ENCODE data around the gene FRMD4A. TPM values are rescaled to one million over a fixed set of nuclear protein-coding genes. Genes with fewer than 3 reads are reported as not detected.

The FRMD4A gene
- polyA plus RNA-seq, 1 of the 3 experiments (the other 2 are of a cell fraction), result 37.7 TPM

DNA sequence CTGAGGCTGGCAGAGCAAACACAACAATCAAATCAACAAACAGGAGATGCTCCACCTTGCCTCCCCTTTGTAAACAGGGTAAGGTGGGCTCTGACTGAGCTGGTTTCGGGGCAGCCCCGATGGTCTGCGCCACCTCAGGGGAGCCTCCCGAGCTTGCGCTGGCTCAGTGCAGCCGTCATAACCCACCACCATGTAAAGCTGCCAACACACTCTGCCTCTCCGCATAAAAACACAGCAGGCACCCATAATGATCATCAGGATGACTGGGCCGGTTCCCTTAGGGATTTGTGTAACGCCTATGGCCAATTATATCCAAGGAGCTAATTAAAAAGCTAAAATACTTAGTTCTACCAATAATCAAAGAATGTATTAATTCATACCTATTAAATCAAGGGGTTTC is 619.4 kb downstream of the FRMD4A start:
- H3F3A ChIP-seq (replicated peaks; ENCODE audit: insufficient read depth), result peaks cover 36% of the 10 kb centered on the region
- no peak overlapping the region for H3K4me2 ChIP-seq
- peaks cover 38% of the 10 kb centered on the region for H3K79me2 ChIP-seq (ENCODE audit: insufficient read depth)
- WGBS (ENCODE audit: low lambda C conversion rate), result 97% methylated on average over 9 of the region's 9 CpGs
- H3K9ac ChIP-seq, result no peak overlapping the region
- H3K9me2 ChIP-seq, result no peaks in the 10 kb centered on the region
- POLR2A ChIA-PET, result no interaction called here
- CTCF ChIA-PET, result interaction anchor here (1.1 kb wide), 1 partner anchor 505 kb away, joined by 3 read pairs; no protein-coding TSS in a partner anchor
- no peaks in the 10 kb centered on the region for H3K27me3 ChIP-seq (ENCODE audit: insufficient read depth)
- no peak for TF ChIP-seq GATA2 (CRISPR knock-in tag; IDR thresholded peaks at IDR 0.05)
- TF ChIP-seq RFX5 (IDR thresholded peaks at IDR 0.05; ENCODE audit: low read length), result no peak
- no peak for TF ChIP-seq TAF1 (IDR thresholded peaks at IDR 0.05; ENCODE audit: borderline replicate concordance, low read depth, low read length)
- no peak for TF ChIP-seq RXRA (IDR thresholded peaks at IDR 0.05; ENCODE audit: borderline replicate concordance, low read depth)
- TF ChIP-seq, protein P1, sequence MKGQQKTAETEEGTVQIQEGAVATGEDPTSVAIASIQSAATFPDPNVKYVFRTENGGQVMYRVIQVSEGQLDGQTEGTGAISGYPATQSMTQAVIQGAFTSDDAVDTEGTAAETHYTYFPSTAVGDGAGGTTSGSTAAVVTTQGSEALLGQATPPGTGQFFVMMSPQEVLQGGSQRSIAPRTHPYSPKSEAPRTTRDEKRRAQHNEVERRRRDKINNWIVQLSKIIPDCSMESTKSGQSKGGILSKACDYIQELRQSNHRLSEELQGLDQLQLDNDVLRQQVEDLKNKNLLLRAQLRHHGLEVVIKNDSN (IDR thresholded peaks at IDR 0.05; ENCODE audit: borderline replicate concordance, low read depth), result no peak
- no peak for TF ChIP-seq CHD2 (IDR thresholded peaks at IDR 0.05; ENCODE audit: low read length, partially characterized antibody)
- TF ChIP-seq NFIC (IDR thresholded peaks at IDR 0.05; ENCODE audit: borderline replicate concordance), result no peak
- no peak for TF ChIP-seq NRF1 (IDR thresholded peaks at IDR 0.05; ENCODE audit: low read depth, low read length)
- no peak for TF ChIP-seq YY1 (IDR thresholded peaks at IDR 0.05; ENCODE audit: low read depth)
- TF ChIP-seq, protein P2, sequence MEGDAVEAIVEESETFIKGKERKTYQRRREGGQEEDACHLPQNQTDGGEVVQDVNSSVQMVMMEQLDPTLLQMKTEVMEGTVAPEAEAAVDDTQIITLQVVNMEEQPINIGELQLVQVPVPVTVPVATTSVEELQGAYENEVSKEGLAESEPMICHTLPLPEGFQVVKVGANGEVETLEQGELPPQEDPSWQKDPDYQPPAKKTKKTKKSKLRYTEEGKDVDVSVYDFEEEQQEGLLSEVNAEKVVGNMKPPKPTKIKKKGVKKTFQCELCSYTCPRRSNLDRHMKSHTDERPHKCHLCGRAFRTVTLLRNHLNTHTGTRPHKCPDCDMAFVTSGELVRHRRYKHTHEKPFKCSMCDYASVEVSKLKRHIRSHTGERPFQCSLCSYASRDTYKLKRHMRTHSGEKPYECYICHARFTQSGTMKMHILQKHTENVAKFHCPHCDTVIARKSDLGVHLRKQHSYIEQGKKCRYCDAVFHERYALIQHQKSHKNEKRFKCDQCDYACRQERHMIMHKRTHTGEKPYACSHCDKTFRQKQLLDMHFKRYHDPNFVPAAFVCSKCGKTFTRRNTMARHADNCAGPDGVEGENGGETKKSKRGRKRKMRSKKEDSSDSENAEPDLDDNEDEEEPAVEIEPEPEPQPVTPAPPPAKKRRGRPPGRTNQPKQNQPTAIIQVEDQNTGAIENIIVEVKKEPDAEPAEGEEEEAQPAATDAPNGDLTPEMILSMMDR (IDR thresholded peaks at IDR 0.05), result no peak
- TF ChIP-seq RCOR1 (IDR thresholded peaks at IDR 0.05; ENCODE audit: low read length), result no peak
- no peak for TF ChIP-seq FOSL2 (IDR thresholded peaks at IDR 0.05; ENCODE audit: borderline replicate concordance, low read depth)
- no peak for TF ChIP-seq TCF12 (IDR thresholded peaks at IDR 0.05)
- TF ChIP-seq ELF1 (IDR thresholded peaks at IDR 0.05), result no peak
- H4K20me1 ChIP-seq (ENCODE audit: insufficient read depth), result no peaks in the 10 kb centered on the region
- no peak for DNase-seq
- no peak overlapping the region for H3K4me3 ChIP-seq (ENCODE audit: low read depth in 2 of 2, low read length in 1 of 2)
- no peak overlapping the region for H2AFZ ChIP-seq (ENCODE audit: low read depth)
- no peaks in the 10 kb centered on the region for H3K9me3 ChIP-seq
- H3K36me3 ChIP-seq (replicated peaks in 1 of 2; ENCODE audit: control insufficient read depth in 1 of 2, insufficient read depth in 2 of 2, low read length in 1 of 2), result peaks cover 0 to 10% of the 10 kb centered on the region in 2 experiments
- H3K4me1 ChIP-seq (ENCODE audit: control insufficient read depth in 1 of 2, insufficient read depth in 2 of 2, low read depth in 1 of 2, low read length in 1 of 2), result peaks cover 8 to 39% of the 10 kb centered on the region in 2 experiments
- H3K27ac ChIP-seq (ENCODE audit: low read depth in 2 of 2, low read length in 1 of 2), result peak overlapping the region in 1 of 2 experiments; percentile 98; a peak in 1 of 4 replicates

DNA sequence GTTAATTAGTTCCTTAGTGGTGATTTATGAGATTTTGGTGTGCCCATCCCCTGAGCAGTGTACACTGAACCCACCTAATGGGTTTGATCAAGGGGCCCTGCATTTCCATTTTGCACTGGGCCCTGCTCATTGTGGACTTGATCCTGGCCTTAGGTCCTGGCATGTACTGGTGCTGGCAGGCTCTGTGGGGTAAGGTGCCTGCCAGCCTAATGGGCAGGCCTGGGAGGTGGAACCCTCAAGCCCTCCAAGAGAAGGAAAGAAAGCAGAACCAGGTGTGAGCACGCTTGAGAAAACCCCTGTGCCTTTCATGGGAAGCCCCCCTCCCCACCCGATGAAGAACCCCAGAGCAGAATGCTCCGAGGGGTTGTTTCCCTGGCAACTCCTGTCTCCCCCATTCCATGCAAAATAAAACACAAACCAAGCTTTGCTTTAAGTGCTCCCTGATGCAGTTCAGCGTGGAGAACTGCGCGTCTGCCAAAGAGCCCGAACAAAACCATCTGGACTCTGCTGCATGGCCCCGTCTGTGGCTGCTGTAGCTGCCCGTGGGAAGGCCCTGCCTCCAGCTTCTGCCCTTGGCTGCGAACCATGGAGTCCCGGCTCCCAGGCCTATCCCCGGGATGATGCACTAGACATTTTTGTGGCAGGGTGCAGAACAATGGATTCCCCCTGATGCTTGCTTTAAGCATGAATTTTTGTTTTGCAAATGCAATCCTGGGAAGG is 620.6 kb downstream of the FRMD4A start:
- H3K4me1 ChIP-seq (ENCODE audit: control insufficient read depth in 1 of 2, insufficient read depth in 2 of 2, low read depth in 1 of 2, low read length in 1 of 2), result peaks cover 6 to 31% of the 10 kb centered on the region in 2 experiments; a peak in 3 of 4 replicates
- CTCF ChIA-PET, result no interaction called here
- 97% methylated on average over 12 of the region's 12 CpGs for WGBS (ENCODE audit: low lambda C conversion rate)

More for the DNA sequence above, 620.6 kb downstream of the FRMD4A start:
- POLR2A ChIA-PET, result no interaction called here
- no peak overlapping the region for H3K4me2 ChIP-seq
- DNase-seq, result no peak
- no peak overlapping the region for H3K4me3 ChIP-seq (ENCODE audit: low read depth in 2 of 2, low read length in 1 of 2)
- no peaks in the 10 kb centered on the region for H3K9me2 ChIP-seq
- H3K9ac ChIP-seq, result no peak overlapping the region
- peaks cover 38% of the 10 kb centered on the region for H3K79me2 ChIP-seq (ENCODE audit: insufficient read depth)
- TF ChIP-seq NRF1 (IDR thresholded peaks at IDR 0.05; ENCODE audit: low read depth, low read length) (no peak), FOSL2 (IDR thresholded peaks at IDR 0.05; ENCODE audit: borderline replicate concordance, low read depth) (no peak)
- H3K27me3 ChIP-seq (ENCODE audit: insufficient read depth), result no peaks in the 10 kb centered on the region
- peaks cover 2 to 10% of the 10 kb centered on the region in 2 experiments for H3K36me3 ChIP-seq (replicated peaks in 1 of 2; ENCODE audit: control insufficient read depth in 1 of 2, insufficient read depth in 2 of 2, low read length in 1 of 2)
- H3F3A ChIP-seq (replicated peaks; ENCODE audit: insufficient read depth), result peaks cover 24% of the 10 kb centered on the region
- no peaks in the 10 kb centered on the region for H4K20me1 ChIP-seq (ENCODE audit: insufficient read depth)
- H2AFZ ChIP-seq (ENCODE audit: low read depth), result no peak overlapping the region
- no peak overlapping the region for H3K27ac ChIP-seq (ENCODE audit: low read depth in 2 of 2, low read length in 1 of 2)
- no peaks in the 10 kb centered on the region for H3K9me3 ChIP-seq
